HG02938 (cell line): ENCODE results near the gene LCN1.

ENCODE experiments used
- ATAC-seq: cut with Tn5 transposase; IDR thresholded peaks from one replicate; pipeline ENCODE4 v1.9.1; 2021; ENCODE audit warnings: mild to moderate bottlenecking, moderate library complexity; ENCODE audit not compliant: unreplicated experiment

Gene LCN1

DNA sequence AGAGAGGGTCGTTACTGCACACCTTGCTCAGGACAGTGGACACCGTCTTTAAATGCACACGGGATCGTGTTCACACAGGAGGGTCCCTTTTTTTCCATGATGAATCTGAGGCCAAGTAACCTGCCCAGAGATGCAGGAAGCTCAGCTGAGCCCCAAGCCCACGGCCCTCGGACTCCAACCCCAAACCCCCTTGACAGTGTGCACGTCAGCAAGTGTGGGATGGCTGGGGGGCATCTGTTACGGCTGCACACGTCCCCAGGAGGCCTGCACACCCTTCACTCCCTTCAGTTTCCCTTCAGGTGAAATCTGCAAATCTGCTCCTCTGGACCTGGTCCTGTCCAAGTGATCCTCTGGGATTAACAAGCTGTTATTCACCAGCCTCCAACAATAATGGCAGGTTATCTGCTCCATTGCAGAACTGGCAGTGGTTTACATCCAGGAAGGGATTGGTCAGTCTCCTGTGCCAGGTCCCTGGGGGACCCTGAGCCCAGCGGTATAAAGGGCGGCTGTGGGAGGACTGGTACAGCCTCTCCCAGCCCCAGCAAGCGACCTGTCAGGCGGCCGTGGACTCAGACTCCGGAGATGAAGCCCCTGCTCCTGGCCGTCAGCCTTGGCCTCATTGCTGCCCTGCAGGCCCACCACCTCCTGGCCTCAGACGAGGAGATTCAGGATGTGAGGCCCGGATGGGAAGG, at the start of gene LCN1:
TSS of gene LCN1 (plus strand) at position 525 of the 692 bp plus-strand sequence. CDS start at position 583, 58 bp downstream.
- ATAC-seq: no peak

DNA sequence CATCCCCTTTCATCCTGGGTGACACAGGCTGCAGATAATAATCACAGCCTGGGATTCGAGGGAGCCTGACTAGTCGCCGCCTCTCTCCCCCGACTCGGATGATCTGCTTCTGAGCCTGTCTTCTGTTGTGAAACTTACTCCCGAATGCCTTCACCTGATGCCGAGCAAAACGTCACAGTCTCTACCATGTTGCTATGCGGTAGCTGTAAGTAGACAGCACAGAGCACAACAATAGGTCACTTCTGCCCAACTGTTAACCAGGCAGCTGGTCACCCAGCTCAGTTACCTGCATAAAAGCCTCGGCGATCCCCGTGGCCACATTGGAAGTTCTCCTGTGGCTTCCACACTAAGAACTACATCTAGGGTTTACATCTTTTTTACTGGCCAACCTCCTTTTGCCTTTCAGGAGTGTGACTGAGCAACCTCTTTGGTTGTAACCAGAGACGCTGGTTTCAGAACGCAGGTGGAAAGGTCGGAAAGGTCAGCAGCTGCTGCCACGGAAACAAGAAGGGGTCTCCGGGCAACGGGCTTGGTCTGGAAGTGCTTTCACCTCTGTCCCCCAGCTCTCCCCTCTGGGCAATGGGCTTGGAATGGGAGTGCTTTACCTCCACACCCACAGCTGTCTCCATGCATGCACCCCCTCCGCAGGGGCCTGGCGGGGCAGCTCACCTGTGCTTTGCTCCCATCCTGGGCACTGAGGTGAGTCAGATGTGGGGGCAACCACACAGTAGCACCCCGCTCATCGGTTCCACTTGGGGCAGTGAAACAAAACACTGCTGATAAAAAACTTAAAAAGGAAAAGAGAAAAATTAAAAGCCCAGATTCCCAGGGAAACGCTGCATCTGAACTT, 49.2 kb upstream of the LCN1 start:
- no peak for ATAC-seq

- no peak for ATAC-seq
These were observed 47.2 kb upstream of the LCN1 start for GRCh38 chr9:135473972-135474543.

- ATAC-seq: no peak
These were observed 46.3 kb upstream of the LCN1 start for GRCh38 chr9:135474915-135475314.

DNA sequence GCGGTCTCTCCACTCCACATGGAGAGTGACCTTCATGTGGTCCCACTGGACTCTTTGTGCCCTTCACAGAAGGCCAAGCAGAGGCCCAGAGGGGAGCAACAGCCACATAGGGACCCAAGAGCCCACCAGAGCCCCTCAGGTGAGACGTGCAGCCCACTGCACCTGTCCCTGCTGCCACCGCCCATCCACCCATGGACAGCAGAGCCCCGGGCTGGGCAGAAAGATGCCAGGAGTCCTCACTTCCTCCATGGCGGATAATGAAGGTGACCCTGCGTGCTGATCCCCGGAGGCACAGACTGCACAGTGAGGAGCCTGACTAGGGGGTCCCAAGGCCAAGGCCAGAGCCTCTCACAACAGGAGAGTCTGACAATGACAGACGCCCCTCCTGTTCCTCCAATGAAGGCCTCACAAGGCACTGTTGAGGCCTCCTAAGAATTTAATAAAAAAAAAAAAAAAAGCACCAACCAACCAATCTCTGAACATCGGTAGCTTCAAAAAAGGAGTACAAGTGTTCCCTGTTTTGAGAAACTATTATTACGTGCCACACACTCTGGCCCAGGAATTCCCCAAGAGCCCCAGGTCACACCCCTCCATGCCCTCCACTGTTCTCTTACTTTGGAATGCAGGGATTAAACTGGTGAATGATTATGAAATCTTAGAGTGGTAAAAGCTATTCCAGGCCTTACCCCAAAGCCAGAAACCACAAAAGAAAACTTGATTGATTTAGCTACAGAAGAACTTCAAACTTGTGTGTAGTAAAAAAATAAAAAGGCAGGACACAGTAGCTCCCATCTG, 44.5 kb upstream of the LCN1 start:
- no peak for ATAC-seq

- no peak for ATAC-seq
These were observed 43.0 kb upstream of the LCN1 start for GRCh38 chr9:135478191-135478590.

DNA sequence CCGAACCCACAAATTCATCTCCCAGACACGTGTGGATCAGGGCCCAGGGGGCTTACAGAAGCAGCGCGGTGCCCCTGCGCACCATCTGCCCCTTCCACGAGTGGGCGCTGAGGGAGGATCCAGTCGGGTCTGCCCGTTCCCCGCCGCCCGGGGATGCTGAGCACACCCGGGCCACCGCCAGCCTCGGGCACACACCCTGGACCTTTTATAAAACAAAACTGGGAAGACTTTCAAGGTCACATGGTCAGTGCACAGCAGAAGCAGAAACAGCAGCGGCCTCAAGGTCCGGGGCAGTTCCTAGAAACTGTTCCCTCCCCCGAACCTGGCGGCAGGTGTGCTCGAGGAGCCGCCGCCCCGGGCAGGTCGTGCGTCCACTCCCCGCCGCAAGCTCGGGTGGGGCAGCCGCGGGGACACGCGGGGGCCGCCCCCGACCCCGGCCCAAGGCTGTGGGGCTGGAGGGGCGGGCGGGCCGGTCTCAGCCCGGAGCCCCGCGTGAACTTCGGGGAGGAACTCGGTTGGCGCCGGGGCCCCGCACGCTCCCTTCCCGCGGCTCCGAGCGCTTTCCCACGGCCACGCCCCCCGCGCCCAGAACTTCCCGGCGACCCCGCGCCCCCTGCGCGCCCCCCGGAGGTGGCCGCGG, 42.3 kb upstream of the LCN1 start:
- no peak for ATAC-seq

- ATAC-seq: no peak
These were observed 41.7 kb upstream of the LCN1 start, which contains the start of gene PPP1R26 for GRCh38 chr9:135479469-135480052. TSS of gene PPP1R26 (plus strand) at chr9:135479782. CDS start at chr9:135484511, 4,729 bp downstream.

GRCh38 chr9:135480071-135480939, 40.9 kb upstream of the LCN1 start:
- no peak for ATAC-seq

DNA sequence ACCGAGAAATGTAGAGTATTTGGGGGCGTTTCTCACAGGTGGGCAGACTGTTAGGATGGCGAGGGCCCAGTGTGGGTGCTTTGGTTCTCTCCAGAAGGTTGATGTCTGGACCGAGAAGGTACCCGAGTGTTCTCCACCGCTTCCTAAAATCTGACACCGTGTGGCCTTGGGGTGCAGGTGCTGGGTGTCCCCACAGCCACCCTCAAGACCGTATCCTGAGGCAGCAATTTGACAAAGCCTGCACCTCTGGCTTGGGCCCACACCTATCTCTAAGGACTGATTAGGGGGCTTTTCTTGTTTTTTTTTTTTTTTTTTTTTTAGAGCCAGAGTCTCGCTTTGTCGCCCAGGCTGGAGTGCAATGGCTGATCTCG, 40.3 kb upstream of the LCN1 start:
- ATAC-seq: no peak

- ATAC-seq: no peak
These were observed 39.1 kb upstream of the LCN1 start for GRCh38 chr9:135482015-135482754.

DNA sequence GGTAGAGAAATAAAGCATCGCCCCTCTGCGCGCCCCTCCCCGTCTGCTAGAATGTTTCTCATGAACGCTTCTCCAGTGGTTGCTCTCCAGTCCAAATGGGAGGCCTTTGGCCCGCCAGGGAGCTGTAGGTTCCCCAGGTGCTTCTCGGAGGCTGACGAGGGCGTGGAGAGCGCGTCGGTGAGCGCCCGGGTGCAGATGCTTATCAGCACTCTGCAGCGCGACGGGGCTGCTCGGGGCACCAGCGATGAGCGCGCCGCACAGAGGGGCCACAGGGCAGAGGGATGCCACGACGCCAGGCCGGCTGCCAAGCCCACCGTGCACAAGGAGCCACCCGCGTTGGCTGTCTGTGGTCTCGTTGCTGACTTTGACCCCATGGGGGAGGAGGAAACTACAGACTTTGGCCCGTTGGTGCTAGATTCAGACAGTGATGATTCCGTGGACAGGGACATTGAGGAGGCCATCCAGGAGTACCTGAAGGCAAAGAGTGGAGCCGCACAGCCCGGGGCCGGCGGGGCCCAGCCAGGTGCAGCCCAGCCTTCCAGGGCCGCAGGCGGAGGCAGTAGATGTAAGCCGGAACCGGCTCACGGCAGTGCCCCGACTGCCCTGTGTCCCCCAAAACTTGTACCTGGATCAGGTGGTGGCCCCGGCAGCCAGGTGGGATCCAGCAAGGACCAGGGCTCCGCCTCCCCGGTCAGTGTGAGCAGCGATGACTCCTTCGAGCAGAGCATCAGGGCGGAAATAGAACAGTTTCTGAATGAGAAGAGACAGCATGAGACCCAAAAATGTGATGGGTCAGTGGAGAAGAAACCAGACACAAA, 36.6 kb upstream of the LCN1 start:
- ATAC-seq: no peak

DNA sequence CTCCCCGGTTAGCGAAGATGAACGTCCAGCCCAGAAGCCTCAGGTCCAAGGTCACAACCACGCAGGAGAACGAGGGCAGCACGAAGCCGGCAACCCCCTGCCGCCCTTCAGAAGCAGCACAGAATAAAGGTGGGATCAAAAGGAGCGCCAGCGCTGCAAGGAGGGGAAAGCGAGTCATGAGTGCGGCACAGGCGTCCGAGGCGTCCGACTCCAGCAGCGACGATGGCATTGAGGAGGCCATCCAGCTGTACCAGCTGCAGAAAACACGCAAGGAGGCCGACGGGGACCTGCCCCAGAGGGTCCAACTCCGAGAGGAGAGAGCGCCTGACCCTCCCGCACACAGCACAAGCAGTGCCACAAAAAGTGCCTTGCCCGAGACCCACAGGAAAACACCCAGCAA, 35.9 kb upstream of the LCN1 start:
- ATAC-seq: no peak

GRCh38 chr9:135485832-135486231, 35.4 kb upstream of the LCN1 start:
- ATAC-seq: no peak

DNA sequence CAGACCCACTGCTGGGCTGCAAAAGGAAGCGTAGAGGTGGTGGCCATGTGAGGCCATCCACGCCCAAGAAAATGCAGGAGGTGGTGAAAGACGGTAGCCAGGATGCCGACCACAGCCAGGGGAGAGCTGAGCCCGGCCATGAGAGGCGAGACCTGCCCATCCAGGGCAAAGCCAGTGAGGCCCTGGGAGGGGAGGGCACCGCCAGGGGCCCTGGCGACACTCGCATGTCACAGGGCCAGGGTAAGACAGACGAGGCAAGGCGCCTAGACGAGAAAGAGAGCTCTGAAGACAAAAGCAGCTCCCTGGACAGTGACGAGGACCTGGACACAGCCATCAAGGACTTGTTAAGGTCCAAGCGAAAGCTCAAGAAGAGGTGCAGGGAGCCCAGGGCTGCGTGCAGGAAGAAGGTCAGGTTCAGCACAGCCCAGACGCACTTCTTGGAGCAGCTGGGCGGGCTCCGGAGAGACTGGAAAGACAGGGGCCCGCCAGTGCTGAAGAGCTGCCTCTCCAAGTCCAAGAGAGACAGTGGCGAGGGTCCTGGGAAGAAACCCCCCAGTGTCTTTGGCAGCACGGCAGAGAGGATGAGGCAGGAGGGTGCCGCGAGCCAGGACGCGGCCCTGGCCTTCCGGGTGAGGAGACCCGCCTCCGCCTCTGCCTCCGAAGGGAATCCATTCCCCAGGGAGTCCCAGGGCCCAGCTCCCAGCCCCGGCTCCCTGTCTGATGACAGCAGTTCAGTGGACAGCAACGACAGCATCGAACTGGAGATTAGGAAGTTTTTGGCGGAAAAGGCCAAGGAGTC, 34.8 kb upstream of the LCN1 start:
- no peak for ATAC-seq

GRCh38 chr9:135487281-135488012, 33.8 kb upstream of the LCN1 start:
- no peak for ATAC-seq
